HG02623 (cell line): ENCODE results near the gene CAMKMT.
"Not testable (repeated sequence)": the region's sequence is repeated elsewhere in the genome, so short reads cannot be mapped to it uniquely, and the experiment has no call there.

Source experiments
- ATAC-seq: cut with Tn5 transposase; IDR thresholded peaks from one replicate; pipeline ENCODE4 v1.9.1; 2021; ENCODE audit warnings: moderate library complexity; ENCODE audit not compliant: unreplicated experiment

CAMKMT gene

GRCh38 chr2:44496130-44496529 lies 134.4 kb downstream of the CAMKMT start:
- no peak for ATAC-seq

- no peak for ATAC-seq
Measured at GRCh38 chr2:44498551-44498950, 136.8 kb downstream of the CAMKMT start.

- not testable (repeated sequence) for ATAC-seq
Measured at GRCh38 chr2:44505664-44506063, 143.9 kb downstream of the CAMKMT start.

GRCh38 chr2:44510246-44510645 lies 148.5 kb downstream of the CAMKMT start:
- ATAC-seq, result no peak

GRCh38 chr2:44515416-44515815 lies 153.7 kb downstream of the CAMKMT start:
- no peak for ATAC-seq

GRCh38 chr2:44519026-44519425 lies 157.3 kb downstream of the CAMKMT start:
- no peak for ATAC-seq

GRCh38 chr2:44522846-44523245 lies 161.1 kb downstream of the CAMKMT start:
- no peak for ATAC-seq

GRCh38 chr2:44524347-44524926 lies 162.7 kb downstream of the CAMKMT start:
- ATAC-seq, result no peak

GRCh38 chr2:44526352-44526751 lies 164.6 kb downstream of the CAMKMT start:
- ATAC-seq, result no peak

- ATAC-seq, result no peak
Measured at GRCh38 chr2:44528595-44528994, 166.8 kb downstream of the CAMKMT start.

- ATAC-seq, result no peak
Measured at GRCh38 chr2:44529448-44529847, 167.7 kb downstream of the CAMKMT start.

- no peak for ATAC-seq
Measured at GRCh38 chr2:44531289-44531688, 169.5 kb downstream of the CAMKMT start.

GRCh38 chr2:44532031-44532430 lies 170.3 kb downstream of the CAMKMT start:
- ATAC-seq, result no peak

- no peak for ATAC-seq
Measured at GRCh38 chr2:44533508-44533907, 171.8 kb downstream of the CAMKMT start.

GRCh38 chr2:44535376-44535775 lies 173.6 kb downstream of the CAMKMT start:
- ATAC-seq, result no peak

- ATAC-seq, result no peak
Measured at GRCh38 chr2:44537264-44537663, 175.5 kb downstream of the CAMKMT start.

GRCh38 chr2:44542520-44542919 lies 180.8 kb downstream of the CAMKMT start:
- no peak for ATAC-seq

GRCh38 chr2:44543773-44544725 lies 182.3 kb downstream of the CAMKMT start:
- no peak for ATAC-seq

GRCh38 chr2:44545005-44545404 lies 183.3 kb downstream of the CAMKMT start:
- ATAC-seq, result no peak

GRCh38 chr2:44546459-44547127 lies 184.8 kb downstream of the CAMKMT start:
- no peak for ATAC-seq

GRCh38 chr2:44547718-44548117 lies 186.0 kb downstream of the CAMKMT start:
- ATAC-seq, result no peak
